Hematopoietic multipotent progenitor cell treated with erythropoietin and hydrocortisone succinate and interleukin-3 and kit ligand, for 6 days (in vitro differentiated cells): ENCODE data around the gene KYNU.

ENCODE experiments used
- DNase-seq: peaks from one replicate; pipeline ENCODE4 v3.0.0-alpha.2; 2015

The KYNU gene

DNA sequence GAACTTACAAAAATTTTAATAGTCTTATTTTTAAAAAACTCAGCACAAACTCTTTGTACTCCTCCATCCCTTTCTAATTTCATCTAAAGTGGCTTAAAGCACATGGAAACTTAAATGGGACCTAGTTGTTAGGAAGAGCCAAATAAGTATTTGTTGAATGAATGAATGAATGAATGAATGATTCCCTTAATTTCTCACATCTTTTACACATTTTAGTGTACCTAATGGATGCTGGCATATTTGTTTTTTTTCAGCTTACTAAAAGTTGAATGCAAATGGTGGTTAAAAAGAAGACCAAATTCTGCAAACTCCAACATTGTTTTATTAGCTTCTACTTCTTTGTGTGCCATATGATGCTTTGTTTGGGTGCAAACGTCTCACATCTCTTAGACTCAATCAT, 89.6 kb downstream of the KYNU start:
- no peak for DNase-seq

DNA sequence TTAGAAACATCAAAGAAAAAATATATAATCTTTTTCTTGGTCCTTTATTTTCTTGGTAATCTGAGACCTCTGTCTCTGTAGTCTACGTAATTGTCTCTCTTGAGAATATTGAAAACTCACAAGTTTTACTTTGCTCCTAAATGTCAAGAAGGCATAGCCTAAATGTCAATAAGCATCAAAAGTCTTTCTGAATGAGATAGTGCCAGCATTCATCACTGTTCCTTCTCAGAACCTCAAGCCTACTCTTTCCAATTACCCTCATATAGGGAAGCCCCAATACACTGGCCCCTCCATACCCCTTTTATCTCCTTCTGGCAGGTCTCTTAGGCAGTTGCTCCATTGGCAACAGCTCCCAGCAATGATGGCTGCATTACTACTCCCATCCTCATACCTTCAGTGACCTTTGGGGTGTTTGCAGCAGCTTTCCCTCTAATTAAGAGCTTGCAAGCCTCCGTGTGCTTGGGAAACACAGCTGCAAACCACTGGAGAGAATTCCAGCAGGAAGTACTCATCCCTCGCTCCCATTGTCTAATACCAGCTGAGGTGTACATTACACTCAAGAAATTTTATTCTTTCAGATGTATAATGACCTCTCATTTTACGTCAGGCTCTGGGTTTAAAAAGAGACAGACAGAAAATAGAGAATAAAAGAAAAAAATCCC, 95.8 kb downstream of the KYNU start:
- no peak for DNase-seq

DNA sequence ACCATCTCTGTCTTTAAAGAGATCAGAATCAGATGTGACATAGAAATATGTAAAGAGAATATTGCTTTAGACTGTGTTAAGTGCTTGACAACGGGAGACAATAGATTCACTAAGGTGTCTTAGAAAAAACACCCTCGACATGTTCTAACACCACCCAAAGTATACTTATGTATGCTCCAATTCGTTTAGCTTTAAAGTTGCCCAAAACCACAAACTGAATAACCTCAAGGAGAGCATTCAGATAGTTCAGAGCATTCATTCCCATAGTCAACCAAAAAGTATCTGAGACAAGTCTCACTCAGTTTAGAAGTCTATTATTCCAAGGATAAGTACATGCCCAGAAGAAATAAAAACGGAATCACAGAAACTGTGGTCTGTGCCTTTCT, 96.4 kb downstream of the KYNU start:
- no peak for DNase-seq

DNA sequence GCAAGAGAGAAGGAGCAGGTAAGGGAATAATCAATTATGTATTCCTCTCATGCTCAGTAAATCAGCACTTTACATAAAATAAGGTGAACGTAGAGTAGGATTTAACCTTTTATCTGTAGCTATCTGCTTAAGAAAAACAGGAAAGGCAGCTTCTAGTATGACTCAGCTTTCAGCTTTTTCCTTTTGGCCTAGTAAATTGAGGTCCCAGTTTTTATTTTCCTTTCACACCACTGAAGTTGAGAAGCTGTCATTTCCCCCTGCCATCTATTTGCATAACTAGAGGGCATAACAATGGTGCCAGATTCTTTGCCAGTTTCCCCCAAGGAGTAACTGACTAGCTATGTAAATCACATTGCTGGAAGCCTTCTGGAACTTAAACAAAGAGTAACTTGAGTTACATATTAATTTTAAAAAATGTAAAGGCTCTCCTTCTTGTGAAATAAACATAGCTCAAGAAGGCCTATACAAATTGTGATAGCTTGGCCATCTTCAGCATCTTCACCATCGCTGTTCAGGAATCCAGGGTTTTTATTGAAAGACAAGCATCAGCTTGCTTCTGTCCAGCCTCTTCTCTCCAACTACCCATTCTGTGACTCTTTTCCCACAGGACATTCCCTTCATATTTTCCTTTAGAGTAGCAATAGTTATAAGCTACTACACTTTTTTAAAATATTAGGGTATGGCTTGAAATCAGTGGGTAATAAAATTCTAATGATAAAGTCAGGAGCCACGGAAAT, 97.0 kb downstream of the KYNU start:
- DNase-seq, result no peak

DNA sequence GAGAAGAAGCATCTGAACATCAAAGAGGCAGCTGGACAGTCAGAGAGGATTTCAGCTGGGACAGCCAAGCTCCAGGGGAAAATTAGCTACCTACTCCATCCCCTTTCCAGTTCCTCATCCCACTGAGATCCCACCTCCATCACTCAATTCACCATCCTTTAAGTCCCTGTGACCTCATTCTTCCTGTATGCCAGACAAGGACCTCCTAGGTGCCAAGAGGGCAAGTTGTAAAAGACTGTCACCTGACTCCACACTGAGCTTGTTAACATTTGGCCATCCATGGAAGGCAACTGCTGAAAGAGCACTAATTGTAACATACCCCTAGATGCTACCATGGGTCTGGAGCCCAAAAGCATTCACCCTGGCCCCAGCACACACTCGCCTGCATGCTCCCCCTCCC, 97.8 kb downstream of the KYNU start:
- DNase-seq, result no peak

DNA sequence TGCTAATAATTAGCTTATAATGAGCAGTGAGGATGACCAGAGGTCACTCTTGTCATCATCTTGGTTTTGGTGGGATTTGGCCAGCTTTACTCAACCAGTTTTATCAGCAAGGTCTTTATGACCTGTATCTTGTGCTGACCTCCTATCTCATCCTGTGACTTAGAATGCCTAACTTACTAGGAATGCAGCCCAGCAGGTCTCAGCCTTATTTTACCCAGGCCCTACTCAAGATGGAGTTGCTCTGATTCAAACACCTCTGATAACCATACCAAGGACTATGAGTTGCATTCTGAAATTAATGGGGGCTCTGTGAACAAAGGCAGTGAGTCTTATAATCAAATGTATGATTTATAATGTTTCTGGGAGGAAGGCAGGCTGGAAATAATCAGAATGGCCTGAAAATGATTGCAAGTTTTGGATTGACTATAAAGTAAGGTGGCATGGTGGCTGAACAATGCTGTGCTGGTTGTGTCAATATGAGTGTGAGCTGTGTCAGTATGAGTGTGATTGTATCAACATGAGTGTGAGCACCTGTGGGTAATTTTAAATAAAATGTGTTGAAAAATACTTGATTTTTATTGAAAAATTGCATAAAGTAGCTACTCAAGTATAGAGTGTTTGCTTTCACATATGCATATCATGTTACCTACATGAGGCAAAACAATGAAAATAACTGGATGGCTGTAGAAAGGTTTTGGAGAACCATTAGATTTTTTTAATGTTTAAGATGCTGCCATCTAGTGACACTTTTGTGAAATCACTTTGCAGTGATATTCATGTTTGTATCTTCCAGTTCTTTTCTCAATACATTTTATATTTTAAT, 103.0 kb downstream of the KYNU start:
- DNase-seq, result peak; percentile 82

DNA sequence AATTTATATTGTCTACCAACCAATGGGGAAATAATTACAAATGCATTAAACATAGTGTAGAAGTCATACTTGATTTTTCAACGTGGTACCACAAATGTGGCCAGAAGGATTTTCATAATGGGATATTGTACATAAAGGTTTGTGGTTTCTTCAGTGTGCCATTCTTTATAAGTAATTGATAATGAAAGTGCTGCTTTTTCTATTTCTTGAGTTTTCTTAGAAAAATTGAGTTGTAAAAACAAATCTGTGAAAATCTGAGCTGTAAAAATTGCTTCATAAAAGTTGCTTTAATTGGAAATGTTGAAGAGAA, 103.6 kb downstream of the KYNU start:
- DNase-seq, result no peak

DNA sequence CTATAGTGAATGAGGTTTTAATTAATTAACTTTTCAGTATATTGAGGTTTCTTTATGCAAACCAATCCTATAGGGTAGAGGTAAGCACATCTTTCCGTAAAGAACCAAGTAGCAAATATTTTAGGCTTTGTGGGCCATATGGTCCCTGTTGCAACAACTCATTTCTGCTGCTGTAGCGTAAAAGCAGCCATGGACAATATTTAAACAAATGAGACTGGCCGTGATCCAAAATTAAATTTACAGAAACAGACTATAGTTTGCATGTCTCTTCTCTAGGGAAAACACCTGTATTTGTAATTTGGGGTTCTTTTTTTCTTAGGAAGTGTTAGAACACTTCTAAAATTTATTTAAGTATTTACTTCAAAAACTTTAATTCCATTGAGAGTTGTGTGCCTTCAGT, 104.3 kb downstream of the KYNU start:
- no peak for DNase-seq

DNA sequence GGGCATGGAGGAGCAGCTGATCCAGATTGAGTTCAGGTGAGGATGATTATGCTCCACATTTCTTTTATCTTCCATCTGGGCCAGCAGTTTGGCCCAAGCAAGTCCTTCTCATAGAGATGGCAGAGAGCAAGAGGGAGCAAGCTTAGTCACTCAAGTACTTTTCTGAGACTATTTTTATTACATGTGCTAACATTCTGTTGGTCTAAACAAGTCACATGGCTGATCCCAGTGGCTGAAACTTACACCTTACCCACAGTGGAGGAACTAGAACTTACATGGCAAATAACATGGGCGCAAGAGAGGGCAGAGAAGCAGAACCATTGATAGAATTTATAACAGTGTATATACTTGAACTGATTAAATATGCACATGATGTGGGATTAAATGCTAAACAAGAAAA, 105.7 kb downstream of the KYNU start:
- DNase-seq, result no peak

DNA sequence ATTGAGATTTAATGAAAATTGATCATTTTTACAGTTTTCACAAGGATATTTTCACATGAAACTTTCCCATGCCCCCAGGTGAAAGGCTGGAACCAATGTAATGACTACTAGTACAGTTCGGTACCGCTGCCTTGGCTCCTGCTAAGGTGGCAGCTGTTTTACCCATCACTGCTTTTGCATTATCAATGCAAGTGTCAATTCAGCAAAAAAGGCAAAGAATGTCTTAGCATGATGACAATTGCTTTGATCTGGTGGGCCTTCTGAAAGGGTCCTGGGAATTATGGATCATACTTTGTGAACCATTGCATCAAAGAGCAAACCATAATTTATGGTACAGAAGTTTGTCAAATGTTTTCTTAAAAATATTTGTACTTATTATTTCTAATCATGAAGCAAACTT, 107.2 kb downstream of the KYNU start:
- no peak for DNase-seq

DNA sequence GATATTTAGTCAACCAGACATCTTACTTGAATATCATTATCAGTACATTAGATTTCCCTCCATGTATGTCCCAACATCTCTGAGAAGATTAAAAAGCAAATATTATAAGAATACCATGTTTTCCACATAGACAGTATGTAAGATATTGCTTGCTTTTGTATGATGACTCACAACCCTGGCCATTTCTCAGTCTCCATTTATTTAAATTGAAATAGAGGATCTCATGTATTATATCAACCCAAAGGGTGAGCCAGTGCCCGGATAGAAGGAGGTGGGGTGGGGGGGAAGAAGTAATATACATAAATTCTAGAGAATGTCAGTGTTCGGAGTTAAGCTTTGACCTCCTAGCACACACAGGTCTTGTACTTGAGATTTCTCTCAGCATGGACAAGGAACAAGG, 109.6 kb downstream of the KYNU start:
- DNase-seq, result no peak

DNA sequence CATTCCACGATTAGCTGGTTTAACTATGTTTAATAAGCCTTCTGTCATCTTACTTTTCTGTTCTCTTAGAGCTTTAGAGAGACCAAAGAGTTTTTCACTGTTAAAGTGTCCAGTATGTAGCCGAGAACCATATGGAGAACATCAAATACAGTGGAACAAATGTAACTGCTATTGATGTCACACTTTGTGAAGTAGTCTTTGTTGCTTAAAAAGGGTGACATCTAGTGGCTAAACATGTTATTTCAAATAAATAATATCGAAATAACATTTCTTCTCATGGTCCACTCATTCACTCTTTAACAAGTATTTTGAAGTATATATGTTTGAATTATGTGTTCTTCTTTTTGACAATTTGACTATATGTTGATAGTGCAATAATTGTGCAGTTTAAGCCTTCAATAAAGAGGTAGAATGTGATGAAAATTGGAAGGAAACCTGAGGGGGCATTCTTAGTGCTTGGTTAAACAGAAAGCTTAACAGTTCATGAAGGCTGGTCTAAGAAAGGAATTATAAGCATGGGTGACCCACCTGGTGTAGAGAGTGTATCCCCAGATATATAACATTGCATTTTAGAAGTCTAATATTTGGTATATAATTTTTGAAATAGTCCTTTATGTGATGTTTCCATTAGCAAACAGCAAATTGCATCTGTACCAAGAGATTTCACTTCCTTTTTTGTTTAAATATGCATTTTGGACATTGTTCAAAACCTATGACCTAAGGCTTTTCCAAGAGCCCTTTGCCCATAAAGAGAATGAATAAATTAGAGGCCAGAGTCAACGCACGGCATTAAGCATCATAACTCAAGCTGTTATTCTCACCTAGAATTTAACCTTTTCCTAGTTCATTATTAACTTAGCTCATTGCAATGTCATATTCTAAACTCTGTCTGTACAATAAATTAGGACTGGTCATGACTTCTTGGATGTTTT, 112.1 kb downstream of the KYNU start:
- peak; percentile 81 for DNase-seq

DNA sequence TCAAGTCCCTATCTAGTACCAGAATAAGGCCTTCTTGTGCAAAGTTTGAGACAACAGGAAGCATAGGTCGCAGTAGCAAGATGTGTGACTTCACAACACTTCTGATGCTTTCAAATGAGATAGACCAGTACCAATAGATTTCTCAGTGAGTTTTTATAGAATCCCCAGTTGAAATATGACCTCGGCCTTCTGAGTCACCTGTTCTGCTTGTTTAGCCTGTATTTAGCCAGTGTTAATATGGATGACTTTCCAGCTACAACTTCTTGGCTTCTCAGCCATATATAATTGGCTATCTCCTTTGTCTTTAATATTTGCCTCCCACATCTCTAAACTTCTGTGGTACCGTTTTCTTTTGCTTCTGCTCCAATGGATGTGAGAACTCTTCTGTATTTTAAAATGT, 113.8 kb downstream of the KYNU start:
- no peak for DNase-seq

DNA sequence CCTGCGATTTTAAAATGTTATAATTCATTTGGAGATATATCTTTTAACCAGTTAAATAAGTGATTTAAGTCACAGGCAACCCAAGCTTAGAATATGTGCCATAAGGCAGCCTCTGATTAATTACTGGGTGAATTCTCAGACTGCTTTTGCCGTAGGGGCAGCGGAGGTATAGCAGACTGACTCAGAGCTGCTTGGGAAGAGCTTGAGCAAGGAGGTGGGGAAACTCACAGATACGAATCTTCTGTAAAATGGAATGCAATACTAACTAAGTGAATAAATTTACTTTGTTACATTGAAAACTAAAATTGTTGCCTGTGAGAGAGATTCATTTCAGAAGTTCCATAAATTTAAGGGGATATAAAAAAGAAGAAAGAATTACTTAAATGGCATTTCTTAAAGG, 115.4 kb downstream of the KYNU start:
- DNase-seq, result no peak

DNA sequence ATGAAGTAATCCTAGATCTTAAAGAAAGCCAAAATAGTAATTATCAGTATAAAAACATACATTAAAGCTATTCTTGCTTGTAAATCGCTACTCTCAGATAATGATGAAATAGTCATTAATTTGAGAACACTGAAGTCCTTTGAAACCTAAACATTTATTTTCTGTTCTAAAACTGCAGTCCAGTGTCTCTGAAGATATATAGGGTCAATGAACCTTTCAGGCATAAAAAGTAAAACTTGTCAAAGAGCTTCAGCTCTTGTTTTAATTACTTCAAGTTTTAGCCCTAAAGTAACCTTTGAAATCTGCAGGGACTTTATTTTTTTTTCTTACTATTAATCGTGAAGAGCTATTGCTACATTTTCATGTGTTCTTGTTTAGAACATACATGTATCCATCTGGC, 116.3 kb downstream of the KYNU start:
- no peak for DNase-seq

DNA sequence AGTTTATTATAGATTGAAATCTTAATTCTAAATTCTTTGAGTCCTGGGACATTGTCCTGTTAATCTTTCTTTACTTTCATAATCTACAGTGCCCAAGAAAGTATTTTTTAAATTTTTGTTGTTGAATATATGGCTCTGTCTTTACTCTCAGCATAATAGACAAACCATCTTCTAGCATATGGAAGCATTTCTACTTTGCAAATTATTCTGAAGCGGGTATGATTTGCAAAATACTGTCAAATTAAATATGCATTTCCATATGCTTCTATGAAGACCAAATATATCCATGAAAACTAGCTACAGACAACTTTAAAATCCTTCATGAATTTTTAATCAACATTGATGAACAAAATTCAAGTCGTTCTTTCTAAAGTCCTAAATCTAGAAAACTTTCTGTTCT, 117.2 kb downstream of the KYNU start:
- DNase-seq, result no peak

DNA sequence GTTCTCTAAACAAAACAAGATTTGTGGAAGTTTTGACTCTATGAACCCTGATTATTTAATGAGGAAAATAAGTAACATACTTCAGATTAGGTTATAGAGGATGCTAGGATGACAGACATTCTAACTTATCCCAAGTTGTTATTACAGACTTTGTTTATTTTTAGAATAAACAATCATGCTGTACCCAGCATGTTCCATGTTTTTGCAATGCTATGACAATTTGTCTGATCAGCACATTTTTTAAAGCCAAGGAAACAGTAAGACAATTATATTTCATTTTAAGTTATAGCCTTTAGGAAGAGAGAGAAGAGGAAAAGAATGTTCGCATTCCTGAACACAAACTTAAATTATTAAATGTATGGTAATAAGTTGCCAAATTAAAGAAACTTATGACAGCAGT, 119.8 kb downstream of the KYNU start:
- DNase-seq, result no peak

DNA sequence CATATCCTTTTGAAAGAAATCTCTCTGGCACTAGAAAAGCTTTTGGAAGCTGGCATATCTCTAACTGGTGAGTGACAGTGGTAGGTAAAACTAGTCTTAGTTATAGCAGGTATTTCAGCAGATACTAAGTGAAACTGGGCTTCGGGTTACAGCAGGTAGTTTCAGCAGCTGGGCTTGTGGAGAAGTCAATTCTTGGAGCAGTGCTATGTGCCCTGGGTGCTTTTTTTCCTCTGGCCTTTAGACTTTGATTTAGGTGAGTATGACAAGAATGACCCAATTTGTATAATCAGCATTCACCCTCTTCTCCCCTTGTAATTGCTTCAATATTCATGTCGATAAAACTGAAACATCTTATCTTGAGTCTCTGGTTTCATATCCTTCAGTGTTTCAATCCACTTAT, 123.1 kb downstream of the KYNU start:
- no peak for DNase-seq

DNA sequence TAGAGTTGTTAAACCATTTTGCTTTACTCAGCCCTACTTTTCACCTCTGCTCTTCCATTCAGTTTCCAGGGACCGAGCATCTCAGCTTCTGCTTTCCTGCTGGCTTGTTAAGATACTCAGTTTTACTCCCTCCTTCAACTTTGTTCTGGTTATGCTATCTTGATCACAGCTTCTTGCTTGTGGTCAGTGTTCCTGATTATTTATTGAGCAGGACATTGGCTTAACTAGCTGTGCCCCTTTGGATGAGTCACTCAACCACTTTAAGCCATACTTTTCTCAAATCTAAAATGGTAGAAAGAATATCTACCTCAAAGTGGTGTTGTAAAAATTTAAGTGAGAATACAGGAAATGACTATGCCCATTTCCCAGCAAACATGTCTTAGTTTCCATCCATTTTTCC, 124.0 kb downstream of the KYNU start:
- DNase-seq, result peak; percentile 7

DNA sequence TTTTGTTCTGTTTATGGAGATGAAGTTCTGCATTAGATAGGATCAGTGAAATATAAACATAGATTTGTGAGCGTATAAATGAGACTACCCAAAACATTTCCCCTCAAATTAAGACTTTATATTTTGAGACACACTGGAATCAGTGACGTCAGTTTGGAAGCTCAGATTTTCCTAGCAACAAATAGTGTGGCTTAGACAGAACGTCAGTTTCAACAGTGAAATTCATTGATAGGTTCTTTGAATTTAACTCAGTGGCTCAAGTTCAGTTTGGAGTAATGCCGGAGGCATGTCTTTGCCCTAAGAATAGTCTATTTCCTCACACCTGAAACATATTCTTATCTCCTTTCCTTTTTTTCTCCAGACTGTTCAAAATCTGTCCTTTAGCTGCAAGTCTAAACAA, 138.2 kb downstream of the KYNU start:
- DNase-seq, result no peak

DNA sequence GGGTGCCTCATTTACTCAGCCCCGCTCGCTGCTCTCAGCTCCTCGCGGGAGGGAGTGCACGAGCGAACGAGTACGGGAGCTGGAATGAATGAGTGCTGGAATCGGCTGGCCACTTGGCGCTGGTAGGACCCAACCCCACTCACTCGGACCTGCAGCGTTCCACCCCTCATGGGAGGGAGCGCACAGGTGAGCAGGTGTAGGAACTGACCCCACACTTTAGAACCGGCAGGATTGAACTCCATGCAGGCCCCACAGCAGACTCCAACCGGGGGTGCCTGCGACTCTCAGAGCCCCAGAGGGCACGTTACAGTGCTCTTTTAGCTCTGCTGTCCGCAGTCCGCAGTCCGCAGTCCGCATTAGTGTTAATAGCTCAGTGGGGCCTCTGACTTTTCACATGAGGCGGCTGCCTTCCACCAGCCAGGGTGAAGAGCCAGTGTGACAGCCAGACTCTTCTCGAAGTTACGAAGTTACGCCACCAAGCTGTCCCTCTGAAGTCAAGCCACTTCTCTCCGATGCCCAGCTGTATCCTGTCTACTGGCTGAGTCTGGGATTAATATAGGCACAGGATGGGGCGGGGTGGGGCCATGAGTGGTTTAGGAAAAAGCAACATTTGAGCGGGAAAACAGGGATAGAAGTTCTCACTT, 149.1 kb downstream of the KYNU start:
- DNase-seq, result no peak

DNA sequence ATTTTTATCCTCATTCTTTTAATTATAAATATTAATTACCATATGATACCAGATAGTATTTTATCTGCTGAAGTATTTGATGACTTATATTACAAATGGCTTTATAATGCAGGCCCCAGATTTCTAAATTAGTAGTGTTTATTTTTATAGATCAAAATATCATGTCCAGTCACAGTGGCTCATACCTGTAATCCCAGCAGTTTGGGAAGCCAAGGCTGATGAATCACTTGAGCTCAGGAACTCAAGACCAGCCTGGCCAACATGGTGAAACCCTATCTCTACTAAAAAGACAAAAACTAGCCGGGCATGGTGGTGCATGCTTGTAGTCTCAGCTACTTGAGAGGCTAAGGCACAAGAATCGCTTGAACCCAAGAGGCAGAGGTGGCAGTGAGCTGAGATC, 151.7 kb downstream of the KYNU start:
- no peak for DNase-seq

DNA sequence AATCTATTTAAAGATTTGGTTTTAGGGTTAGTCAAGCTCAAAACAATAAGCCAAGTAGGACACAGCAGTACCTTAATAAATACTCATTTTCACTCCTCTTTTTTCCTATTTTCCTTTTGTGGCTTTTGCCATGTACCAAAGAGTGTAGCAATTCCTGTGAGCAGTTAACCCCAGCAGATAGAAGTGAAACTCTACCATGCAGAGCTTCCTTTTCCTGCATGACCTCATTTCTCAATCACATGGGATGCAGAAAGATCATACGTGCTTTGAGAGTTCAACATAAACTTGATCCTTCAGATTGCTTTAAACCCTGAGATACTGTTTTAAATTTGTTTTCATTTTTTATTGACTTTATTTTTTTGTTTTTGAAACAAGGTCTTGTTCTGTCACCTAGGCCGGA, 152.7 kb downstream of the KYNU start:
- DNase-seq, result peak; percentile 18
